Adrenal gland (tissue), 5 donors: ENCODE data around the gene FHOD3.

Experiments used
- POLR2A ChIP-seq, 2 donors: fragments of 450-650 bp; IDR thresholded peaks; one replicate each; pipeline ENCODE4 v1.6.1; 2017; ENCODE audit warnings: antibody characterized with exemption in 2 of 2, mild to moderate bottlenecking in 2 of 2, moderate library complexity in 1 of 2
- TF ChIP-seq, protein P1 (sequence below), 6 experiments: fragments of 450-650 bp in 4 of 6; fragments of 200-600 bp in 2 of 6; sonication (generic) in 1 of 6; IDR thresholded peaks; 1 replicate in 5 of 6; 2 replicates in 1 of 6; pipeline versions ENCODE4 v1.5.1 to v1.8.0; 2016 to 2021; ENCODE audit warnings: antibody characterized with exemption in 6 of 6, mild to moderate bottlenecking in 2 of 6, moderate library complexity in 1 of 6
- donor health status: DM: no; HTN: no; CAD: no.

DNA sequence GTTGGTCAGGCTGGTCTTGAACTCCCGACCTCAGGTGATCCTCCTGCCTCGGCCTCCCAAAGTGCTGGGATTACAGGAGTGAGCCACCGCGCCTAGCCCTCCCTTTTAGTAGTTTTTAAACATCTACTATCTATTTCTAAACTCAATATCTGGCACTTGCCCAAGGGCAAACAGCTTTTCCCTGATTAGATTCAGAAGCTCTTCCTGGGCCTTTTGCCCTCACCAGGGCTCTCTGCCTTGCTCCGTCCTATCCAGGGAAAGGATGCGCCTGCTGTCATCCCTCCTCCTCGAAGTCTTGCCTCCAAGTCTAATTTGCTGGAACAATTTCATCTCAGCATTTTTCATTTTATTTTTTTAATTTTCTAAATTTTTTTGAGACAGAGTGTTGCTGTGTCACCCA, 41.4 kb upstream of the FHOD3 start:
- TF ChIP-seq, protein P1, sequence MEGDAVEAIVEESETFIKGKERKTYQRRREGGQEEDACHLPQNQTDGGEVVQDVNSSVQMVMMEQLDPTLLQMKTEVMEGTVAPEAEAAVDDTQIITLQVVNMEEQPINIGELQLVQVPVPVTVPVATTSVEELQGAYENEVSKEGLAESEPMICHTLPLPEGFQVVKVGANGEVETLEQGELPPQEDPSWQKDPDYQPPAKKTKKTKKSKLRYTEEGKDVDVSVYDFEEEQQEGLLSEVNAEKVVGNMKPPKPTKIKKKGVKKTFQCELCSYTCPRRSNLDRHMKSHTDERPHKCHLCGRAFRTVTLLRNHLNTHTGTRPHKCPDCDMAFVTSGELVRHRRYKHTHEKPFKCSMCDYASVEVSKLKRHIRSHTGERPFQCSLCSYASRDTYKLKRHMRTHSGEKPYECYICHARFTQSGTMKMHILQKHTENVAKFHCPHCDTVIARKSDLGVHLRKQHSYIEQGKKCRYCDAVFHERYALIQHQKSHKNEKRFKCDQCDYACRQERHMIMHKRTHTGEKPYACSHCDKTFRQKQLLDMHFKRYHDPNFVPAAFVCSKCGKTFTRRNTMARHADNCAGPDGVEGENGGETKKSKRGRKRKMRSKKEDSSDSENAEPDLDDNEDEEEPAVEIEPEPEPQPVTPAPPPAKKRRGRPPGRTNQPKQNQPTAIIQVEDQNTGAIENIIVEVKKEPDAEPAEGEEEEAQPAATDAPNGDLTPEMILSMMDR (IDR thresholded peaks at IDR 0.05): no peak
- TF ChIP-seq POLR2A (IDR thresholded peaks at IDR 0.05): no peak
